Astrocyte (in vitro differentiated cells and primary cell): Measurements from ENCODE around the gene SCAP. TPM values are rescaled to one million over a fixed set of nuclear protein-coding genes. Genes with fewer than 3 reads are reported as not detected.

Experiments
- DNase-seq: peaks from one replicate; pipeline ENCODE4 v3.0.0-alpha.2; 2010; ENCODE audit warnings: low read depth
- FAIRE-seq: peaks from 2 replicates; lab custom pipeline; 2011; peaks lifted over from hg19 to GRCh38; lab: Jason Lieb, UNC
- H2AFZ ChIP-seq: 2 replicates; pipeline ENCODE4 v1.6.0; 2012; ENCODE audit warnings: low read depth, low read length, inconsistent platforms
- H3K27ac ChIP-seq: 2 replicates; pipeline ENCODE4 v1.5.1; 2011; ENCODE audit warnings: low read depth, low read length, inconsistent platforms
- H3K27me3 ChIP-seq: 2 replicates; pipeline ENCODE4 v1.6.0; 2011; ENCODE audit warnings: low read length, inconsistent platforms; ENCODE audit not compliant: insufficient read depth
- H3K36me3 ChIP-seq: 2 replicates; pipeline ENCODE4 v1.5.1; 2011; ENCODE audit warnings: low read length, inconsistent platforms; ENCODE audit not compliant: insufficient read depth
- H3K4me1 ChIP-seq: 2 replicates; pipeline ENCODE4 v1.5.1; 2011; ENCODE audit warnings: low read length, inconsistent platforms; ENCODE audit not compliant: insufficient read depth
- H3K4me2 ChIP-seq: 2 replicates; pipeline ENCODE4 v1.6.0; 2012; ENCODE audit warnings: low read length, inconsistent platforms
- H3K4me3 ChIP-seq: 2 replicates; pipeline ENCODE4 v1.5.1; 2011; ENCODE audit warnings: low read depth, mild to moderate bottlenecking, low read length, inconsistent platforms; ENCODE audit not compliant: insufficient read depth
- H3K79me2 ChIP-seq: 2 replicates; pipeline ENCODE4 v1.6.0; 2012; ENCODE audit warnings: mild to moderate bottlenecking, low read length, inconsistent platforms; ENCODE audit not compliant: insufficient read depth
- H3K9ac ChIP-seq: 2 replicates; pipeline ENCODE4 v1.6.0; 2012; ENCODE audit warnings: mild to moderate bottlenecking, low read length, inconsistent platforms
- H3K9me3 ChIP-seq: 2 replicates; pipeline ENCODE4 v1.5.1; 2012; ENCODE audit warnings: low read depth, mild to moderate bottlenecking, low read length, inconsistent platforms; ENCODE audit not compliant: insufficient read depth
- H4K20me1 ChIP-seq: 2 replicates; pipeline ENCODE4 v1.6.0; 2012; ENCODE audit warnings: low read length, inconsistent platforms; ENCODE audit not compliant: insufficient read depth
- H3K27ac Mint-ChIP-seq: one replicate; pipeline ENCODE4 v1.8.0; 2021; ENCODE audit warnings: mild to moderate bottlenecking, mixed read lengths; ENCODE audit not compliant: unreplicated experiment
- H3K27me3 Mint-ChIP-seq: one replicate; pipeline ENCODE4 v1.8.0; 2021; ENCODE audit warnings: low read depth, mixed read lengths; ENCODE audit not compliant: unreplicated experiment
- H3K36me3 Mint-ChIP-seq: one replicate; pipeline ENCODE4 v1.8.0; 2021; ENCODE audit warnings: low read depth, mixed read lengths; ENCODE audit not compliant: unreplicated experiment
- H3K4me1 Mint-ChIP-seq: one replicate; pipeline ENCODE4 v1.8.0; 2021; ENCODE audit warnings: low read depth, mixed read lengths; ENCODE audit not compliant: unreplicated experiment
- H3K4me3 Mint-ChIP-seq: one replicate; pipeline ENCODE4 v1.8.0; 2021; ENCODE audit warnings: mild to moderate bottlenecking, moderate library complexity, mixed read lengths; ENCODE audit not compliant: unreplicated experiment
- H3K9me3 Mint-ChIP-seq: one replicate; pipeline ENCODE4 v1.8.0; 2021; ENCODE audit warnings: mild to moderate bottlenecking, mixed read lengths; ENCODE audit not compliant: unreplicated experiment
- CTCF ChIP-seq: IDR thresholded peaks from 2 replicates; pipeline ENCODE4 v1.5.1; 2011; ENCODE audit warnings: low read depth, mild to moderate bottlenecking, inconsistent platforms, low read length, moderate library complexity; ENCODE audit not compliant: insufficient read depth
- EZH2 ChIP-seq: IDR thresholded peaks from 2 replicates; pipeline ENCODE4 v1.6.1; 2012; ENCODE audit warnings: mild to moderate bottlenecking, low read length, inconsistent platforms; ENCODE audit not compliant: insufficient read depth
- total RNA-seq: library from RNA; stranded (reverse); gene quantifications from 2 replicates; pipeline ENCODE4 v1.2.1, GENCODE V29; 2021

The SCAP gene
- total RNA-seq, 1 donor from 2014 or later: 47.9 TPM

DNA sequence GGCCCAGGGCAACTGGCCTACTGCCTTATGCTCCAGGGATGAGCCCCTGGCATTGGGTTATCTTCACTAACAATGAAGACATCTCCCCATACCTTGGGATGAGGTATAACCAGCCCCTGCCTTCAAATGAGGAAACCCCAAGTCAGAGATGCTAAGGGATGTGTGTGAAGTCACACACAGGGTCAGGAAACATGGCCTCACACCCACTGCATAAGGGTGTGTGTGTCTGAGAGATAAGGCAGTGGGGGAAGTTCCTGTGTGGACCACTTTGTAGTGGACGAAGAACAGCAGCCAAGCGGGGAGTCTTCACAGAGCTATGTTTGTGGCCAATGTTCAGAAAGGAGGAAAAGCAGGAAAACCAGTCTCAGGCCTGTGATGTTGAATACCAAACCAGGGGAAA is 27.3 kb upstream of the SCAP start:
- Mint-ChIP-seq H3K27ac (no peak overlapping the region), H3K27me3 (no peaks in the 10 kb centered on the region), H3K4me1 (no peaks in the 10 kb centered on the region), H3K36me3 (peaks cover 9% of the 10 kb centered on the region), H3K9me3 (no peaks in the 10 kb centered on the region), H3K4me3 (no peak overlapping the region)
- DNase-seq: no peak
- Histone ChIP-seq H3K79me2 (no peaks in the 10 kb centered on the region), H3K4me3 (no peak overlapping the region), H3K9ac (no peak overlapping the region), H3K27me3 (no peaks in the 10 kb centered on the region), H4K20me1 (peaks cover 5% of the 10 kb centered on the region), H3K36me3 (peaks cover 30% of the 10 kb centered on the region), H3K9me3 (no peaks in the 10 kb centered on the region), H3K4me1 (no peaks in the 10 kb centered on the region), H2AFZ (no peak overlapping the region), H3K27ac (no peak overlapping the region), H3K4me2 (no peak overlapping the region)
- no peak for TF ChIP-seq EZH2
- no peak for TF ChIP-seq CTCF
- no peak for FAIRE-seq

DNA sequence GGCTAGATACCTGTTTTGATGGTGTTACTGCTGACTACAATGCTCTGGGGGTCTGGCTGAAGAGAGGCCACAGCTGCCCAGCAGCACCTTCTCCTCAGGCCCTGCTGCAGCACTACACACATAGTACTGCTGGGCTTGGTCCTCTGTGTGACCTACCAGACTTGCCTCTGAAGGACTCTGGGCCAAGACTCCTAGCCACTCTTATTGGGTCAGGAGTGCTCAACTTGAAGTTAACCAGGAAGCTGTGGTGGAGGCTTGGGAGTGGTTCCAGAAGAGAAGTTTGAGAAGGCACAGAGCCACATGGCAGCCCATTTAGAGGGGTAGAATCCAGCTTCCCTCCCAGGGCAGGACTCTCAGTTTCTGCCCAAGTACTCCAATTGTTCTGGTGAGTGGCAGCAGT is 21.2 kb upstream of the SCAP start:
- H3K4me3 Mint-ChIP-seq: no peak overlapping the region
- H3K4me2 ChIP-seq: no peak overlapping the region
- no peak overlapping the region for H3K4me3 ChIP-seq
- H2AFZ ChIP-seq: no peak overlapping the region
- no peak overlapping the region for H3K9ac ChIP-seq
- H3K4me1 ChIP-seq: no peaks in the 10 kb centered on the region
- no peaks in the 10 kb centered on the region for H3K4me1 Mint-ChIP-seq
- H3K36me3 ChIP-seq: peaks cover 30% of the 10 kb centered on the region
- no peak for DNase-seq
- H3K9me3 Mint-ChIP-seq: no peaks in the 10 kb centered on the region
- no peaks in the 10 kb centered on the region for H3K27me3 ChIP-seq
- TF ChIP-seq CTCF: no peak
- TF ChIP-seq EZH2: no peak
- H3K27ac ChIP-seq: no peak overlapping the region
- H3K79me2 ChIP-seq: no peaks in the 10 kb centered on the region
- no peaks in the 10 kb centered on the region for H3K27me3 Mint-ChIP-seq
- peaks cover 16% of the 10 kb centered on the region for H3K36me3 Mint-ChIP-seq
- no peaks in the 10 kb centered on the region for H4K20me1 ChIP-seq
- no peaks in the 10 kb centered on the region for H3K9me3 ChIP-seq
- no peak overlapping the region for H3K27ac Mint-ChIP-seq
- FAIRE-seq: no peak

- Histone ChIP-seq H3K4me3 (no peak overlapping the region), H3K27me3 (no peaks in the 10 kb centered on the region), H3K4me1 (no peaks in the 10 kb centered on the region), H3K27ac (no peak overlapping the region), H3K36me3 (peaks cover 28% of the 10 kb centered on the region), H2AFZ (no peak overlapping the region), H3K79me2 (no peaks in the 10 kb centered on the region), H3K9me3 (no peaks in the 10 kb centered on the region), H3K9ac (no peak overlapping the region), H3K4me2 (no peak overlapping the region), H4K20me1 (no peaks in the 10 kb centered on the region)
- Mint-ChIP-seq H3K4me1 (no peaks in the 10 kb centered on the region), H3K27ac (no peak overlapping the region), H3K36me3 (peaks cover 13% of the 10 kb centered on the region), H3K27me3 (no peaks in the 10 kb centered on the region), H3K4me3 (no peak overlapping the region), H3K9me3 (no peaks in the 10 kb centered on the region)
- DNase-seq (no peak), FAIRE-seq (no peak)
- TF ChIP-seq CTCF (no peak), EZH2 (no peak)
Measured at GRCh38 chr3:47495886-47496285, 20.1 kb upstream of the SCAP start.
